HG03565 (cell line): ENCODE measurements around the gene PLXNB3.
A peak's percentile ranks its signal among the peaks of the same experiment; 100 is the strongest.

Experiments used
- ATAC-seq: cut with Tn5 transposase; IDR thresholded peaks from one replicate; pipeline ENCODE4 v1.9.1; 2021; ENCODE audit warnings: mild to moderate bottlenecking, moderate library complexity; ENCODE audit not compliant: unreplicated experiment

Gene PLXNB3

DNA sequence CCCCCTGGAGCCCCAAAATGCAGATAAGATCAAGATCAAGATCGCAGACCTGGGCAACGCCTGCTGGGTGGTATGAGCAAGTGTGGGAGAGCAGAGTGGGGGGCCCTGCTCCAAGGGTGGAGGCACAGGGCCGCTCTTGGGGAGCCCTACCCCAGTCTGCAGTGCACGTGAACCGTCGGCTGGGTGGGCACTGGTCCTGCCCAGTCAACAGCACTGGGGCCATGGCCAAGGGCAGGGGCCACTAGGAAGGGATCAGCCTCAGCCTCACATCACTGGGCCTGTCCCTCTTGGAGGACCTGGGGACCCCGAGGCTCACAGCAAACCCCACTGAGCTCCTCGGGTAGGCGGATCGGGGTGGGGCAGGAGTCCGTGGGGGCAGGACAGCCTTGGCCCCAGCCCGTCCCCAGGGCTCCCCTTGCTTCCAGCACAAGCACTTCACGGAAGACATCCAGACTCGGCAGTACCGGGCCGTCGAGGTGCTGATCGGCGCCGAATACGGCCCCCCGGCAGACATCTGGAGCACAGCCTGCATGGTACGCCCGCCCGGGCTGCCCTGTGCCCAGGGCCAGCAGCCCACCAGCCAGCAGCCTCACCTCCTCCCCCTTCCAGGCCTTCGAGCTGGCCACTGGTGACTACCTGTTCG, 20.4 kb downstream of the PLXNB3 start:
- ATAC-seq: no peak

DNA sequence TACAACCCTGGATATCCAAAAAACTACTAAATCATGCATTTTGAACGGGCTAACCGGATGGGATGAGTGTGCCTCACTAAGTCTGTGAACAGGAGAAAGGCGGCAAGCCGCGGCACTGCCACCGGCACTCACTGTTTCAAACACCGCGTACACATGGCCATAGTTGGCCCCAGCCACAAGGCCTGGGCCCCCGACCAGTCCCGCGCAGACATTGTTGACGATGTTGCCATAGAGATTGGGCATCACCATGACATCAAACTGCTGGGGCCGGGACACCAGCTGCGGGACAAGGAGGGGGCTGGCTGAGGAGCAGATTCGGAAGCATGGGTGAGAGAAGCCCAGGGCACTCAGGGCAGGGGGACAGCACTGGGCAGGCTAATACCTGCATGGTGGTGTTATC, 22.6 kb downstream of the PLXNB3 start:
- no peak for ATAC-seq

DNA sequence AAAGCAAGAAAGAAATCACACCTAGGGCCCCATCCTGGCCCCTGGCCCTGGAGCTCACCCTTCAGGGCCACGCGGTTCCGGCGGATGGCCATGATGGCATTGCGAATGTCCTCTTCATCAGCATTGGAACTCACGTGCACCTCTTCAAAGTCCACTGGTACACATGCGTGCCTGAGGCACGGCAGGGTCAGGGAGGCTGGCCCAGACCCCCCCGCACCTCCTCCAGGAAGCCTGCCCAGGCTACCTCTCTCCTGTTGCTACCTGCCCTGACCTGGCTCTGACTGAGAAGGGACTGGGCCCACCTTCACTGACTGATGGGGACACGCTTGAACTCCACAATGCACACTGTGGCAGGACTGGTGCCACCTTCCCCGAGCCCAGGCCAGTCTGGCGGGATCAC, 25.6 kb downstream of the PLXNB3 start:
- no peak for ATAC-seq

DNA sequence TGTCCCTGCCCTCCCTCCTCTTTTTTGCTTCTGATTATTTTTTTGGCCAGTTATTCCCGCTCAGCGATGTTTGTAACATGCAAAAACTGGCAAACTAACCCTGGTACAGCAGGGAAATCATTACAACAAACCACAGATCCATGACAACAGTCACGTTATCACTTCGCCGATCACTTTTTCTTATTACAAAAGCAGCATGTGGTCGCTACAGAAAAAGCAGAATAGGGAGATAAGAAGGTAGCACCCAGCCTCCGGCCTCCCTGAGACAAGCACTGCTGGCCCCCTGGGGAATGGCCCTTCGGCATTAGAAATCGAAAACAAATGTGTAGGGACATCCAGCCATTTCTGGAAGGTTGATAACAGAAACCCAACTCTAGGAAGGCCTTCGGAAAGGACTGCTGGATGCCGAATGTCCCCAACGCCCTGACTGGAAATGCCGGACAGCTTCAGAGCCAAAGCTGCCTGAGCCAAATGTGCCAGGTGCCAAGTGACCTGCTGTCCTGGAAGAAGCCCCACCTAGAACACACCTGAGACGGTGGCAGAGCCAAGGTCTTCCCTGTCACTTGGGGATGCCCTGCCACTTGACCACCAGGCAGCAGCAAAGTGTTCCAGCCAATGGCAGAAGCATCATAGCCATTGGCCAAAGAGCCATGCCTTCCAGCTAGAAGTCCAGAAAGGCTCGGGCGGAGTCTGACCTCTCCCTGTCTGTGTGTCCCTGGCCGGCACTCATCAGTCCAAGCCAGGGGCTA, 27.2 kb downstream of the PLXNB3 start:
- ATAC-seq: no peak

DNA sequence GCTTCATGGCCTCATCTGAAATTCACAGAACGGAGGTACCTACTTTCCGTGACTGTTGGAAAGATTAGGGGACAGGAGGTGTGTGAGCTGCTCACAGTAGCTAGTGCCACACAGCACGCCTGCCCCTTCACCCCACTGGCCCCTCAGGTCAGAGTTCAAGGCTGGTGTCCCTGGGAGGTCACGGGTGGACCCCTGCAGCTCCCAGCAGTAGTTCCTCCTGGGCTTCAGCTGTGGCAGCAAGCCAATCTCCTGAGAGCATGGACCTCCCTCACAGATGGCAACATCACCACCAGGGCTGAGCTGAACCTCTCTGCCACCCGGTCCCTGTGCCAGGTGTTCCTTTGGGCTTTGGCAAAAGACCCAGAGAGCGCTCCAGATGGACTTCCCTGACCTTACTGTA, 28.3 kb downstream of the PLXNB3 start:
- no peak for ATAC-seq

DNA sequence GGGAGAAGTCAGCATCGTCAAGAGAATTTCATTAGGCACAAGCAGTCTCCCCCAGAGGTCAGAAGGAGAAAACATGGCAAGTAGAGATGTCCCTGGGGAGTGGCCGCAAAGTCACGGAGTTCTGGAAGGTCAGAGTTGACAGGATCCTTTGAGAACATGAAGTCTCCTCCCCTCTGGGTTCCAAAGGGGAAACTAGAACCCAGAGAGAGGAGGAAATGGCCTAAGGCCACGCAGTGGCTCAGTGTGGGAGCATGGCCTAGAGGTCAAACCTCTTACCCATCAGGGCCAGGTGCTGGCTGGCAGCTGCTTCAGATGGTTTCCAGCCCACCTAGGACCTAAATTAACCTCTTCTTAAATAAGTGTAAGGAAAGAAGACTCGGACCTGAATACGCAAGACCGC, 29.2 kb downstream of the PLXNB3 start:
- ATAC-seq: no peak

DNA sequence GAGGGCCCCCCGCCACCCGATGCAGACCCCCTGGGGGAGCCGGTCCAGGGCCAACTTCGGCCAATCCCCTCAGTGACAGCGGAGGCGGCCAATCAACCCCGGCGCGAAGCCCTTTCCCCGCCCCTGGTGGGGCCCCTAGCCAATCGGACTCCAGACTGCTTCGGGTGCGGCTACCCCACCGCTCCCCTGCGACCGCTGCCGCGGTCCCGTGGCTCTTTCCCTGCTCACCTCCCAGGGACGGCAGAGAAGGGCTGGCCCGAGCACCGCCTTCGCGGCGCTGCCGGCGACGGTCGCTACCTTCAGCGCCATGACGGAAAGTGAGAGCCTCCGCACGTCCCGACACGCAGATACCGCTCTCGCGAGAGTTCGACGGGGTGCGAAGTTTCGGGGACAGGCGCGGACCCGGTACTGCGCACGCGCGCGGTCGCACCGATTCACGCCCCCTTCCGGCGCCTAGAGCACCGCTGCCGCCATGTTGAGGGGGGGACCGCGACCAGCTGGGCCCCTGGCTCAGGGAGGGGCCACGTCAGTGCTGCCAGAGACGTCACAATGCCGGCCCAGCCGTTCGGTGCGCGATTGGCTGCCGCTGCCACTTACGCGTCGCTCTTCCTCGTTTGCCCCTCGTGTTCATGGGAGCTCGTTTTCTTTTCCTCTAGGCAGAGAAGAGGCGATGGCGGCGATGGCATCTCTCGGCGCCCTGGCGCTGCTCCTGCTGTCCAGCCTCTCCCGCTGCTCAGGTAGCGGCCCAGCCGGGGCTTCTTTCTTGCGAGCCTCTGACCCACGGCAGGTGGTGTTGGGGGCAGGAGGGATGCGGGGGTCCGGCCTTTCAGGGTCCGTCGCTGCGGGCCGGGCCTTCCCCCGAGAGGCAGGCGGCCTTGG, 30.2 kb downstream of the PLXNB3 start, which contains the start of the genes IDH3G and SSR4:
TSS of gene IDH3G (minus strand) at position 358 of the 879 bp plus-strand sequence. CDS start at position 309, 49 bp downstream.
TSS of gene SSR4 (plus strand) at position 651 of the 879 bp plus-strand sequence. CDS start at position 671, 20 bp downstream.
- peak; percentile 86 for ATAC-seq

DNA sequence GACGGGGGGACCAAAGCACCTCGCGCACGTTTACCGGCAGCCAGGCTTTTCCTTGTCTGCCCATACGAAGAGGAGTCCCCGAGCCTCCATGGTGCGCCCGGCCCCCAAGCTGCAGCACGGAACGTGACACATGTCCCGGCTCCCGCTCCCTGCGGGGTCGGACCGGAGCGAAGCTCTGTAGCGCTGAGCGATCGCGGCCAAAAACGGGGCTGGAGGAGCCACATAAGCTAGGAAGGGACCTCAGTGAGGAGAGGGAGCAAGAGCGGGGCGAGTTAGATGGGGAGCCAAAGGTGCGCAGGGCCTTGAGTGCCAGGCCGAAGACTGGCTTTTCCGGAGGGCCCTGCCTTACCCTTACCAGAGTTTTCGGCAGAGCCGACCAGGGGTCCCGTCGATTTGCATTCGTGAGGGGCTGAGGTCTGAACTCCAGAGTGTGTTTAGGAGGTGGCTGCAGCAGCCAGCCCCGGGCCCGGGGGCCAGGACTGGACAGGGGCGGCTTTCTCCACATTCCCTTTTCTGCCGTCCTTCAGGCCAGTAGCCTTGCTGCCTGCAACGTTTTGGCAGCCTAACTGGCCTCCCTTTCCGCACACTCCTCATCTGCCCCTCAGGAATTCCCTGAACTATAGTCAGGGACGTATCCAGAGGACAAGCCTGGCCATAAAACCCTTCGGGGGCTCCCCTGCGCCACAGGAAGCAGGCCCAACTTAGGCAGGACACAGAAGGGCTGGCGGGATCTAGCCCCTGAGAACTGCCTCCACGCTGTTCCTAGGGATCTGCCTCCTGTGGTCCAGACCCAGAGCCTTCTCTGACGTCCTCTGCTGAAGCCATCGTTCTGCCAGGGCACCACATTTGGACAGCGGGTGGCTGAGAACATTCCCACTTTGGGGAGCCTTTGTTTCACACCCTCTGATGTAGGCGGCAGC, 31.1 kb downstream of the PLXNB3 start:
- ATAC-seq: no peak

DNA sequence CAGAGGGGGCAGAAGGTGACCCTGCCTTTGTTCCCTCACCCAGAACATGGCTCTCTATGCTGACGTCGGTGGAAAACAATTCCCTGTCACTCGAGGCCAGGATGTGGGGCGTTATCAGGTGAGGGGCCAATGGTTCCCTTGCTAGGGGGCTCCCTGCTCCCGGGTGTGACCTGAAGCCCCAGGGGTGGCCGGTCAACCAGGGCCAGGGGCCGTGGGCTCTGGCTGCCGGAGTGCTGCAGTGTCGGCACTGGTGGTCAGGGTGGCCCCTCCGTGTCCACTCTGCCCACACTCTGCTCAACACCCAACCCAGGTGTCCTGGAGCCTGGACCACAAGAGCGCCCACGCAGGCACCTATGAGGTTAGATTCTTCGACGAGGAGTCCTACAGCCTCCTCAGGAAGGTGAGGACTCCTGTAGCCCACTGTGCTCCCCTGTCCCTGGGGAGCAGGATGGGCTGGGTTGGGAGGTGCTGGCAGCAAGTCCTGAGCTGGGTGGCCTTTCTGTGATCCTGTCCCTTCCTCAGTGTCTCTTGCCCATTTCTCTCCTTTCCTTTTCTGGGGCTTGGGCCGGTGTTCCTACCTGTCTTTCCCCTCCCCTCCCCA, 33.5 kb downstream of the PLXNB3 start:
- ATAC-seq: no peak

DNA sequence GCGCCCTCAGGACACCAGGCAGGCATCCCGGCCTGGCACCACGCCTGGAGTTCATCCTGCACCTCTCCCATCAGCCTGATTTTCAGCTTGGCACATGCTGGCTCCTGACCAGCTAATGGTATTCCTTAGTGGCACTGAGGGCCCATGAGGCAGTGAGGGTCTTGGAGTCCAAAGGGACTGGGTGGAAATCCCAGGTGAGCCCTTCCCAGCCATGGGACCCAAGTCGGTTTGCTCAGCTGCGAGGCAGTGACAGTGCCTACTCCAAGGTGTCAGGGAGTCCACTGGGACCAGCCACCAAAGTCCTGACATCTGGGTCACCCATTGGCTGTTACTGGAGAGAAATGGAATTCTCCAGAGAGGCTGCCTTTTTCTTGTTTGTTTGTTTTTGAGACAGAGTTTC, 35.3 kb downstream of the PLXNB3 start:
- ATAC-seq: no peak

DNA sequence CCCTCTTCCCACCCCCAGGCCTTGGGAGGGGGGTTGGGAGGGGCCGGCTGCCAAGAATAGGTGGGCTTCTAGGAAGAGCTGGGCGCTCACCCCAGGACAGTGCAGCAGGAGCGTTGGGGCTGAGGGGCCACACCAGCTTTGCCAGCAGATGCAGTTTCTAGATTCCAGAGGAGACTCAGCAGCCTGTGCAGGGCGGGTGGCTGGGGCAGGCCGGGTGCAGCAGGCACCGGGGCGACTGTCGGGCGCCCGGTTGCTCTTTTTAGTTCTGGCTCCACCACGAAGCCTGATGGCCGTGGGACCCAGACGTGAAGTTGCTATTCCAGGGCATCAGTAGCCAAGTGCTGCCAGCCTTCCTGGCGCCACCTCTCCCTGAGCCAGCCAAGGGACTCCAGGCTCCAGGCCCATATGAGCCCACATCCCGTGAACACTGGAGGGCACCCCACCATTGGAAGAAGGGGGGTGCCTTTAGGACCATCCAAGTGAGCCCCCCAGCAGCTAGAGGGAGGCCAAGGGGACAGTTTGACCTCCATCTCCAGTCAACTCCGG, 36.2 kb downstream of the PLXNB3 start:
- no peak for ATAC-seq

DNA sequence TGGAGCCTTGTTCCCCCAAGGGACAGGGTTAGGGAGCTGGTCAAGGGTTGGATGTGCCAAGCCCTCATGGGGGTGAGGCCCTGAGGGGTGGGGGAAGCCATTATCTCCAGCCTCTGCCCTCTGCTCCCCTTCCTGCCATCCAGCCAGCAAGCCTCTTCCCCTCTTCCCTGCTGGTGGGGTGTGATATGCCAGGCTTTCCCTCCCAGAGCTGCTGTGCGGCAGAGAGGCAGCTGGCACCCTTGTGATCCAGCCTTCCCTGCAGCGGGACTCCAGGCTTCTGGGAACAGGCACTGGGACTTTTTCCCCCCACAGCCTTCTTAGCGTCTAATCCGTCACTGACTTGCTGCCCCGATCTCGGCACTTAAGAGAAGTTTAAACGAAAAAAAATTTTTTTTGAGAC, 36.7 kb downstream of the PLXNB3 start:
- ATAC-seq: no peak

DNA sequence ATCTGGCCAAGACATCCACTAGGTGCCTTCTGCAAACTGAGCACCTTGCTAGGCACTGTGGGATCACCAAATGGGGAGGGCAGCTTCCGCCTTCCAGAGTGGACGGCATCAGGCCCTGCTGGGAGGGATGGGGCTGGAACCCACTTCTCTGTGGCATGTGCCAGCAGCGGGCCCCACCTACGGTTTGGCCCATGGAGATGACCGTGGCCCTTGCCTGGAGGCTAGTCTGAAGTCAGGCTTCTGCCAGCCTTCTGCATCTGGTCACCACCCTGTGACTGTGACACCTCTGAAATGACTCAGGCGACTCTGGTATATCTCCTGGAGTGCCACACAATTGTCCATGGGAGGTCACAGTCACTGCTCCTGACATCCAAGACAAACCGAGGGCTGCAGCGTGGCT, 37.6 kb downstream of the PLXNB3 start:
- no peak for ATAC-seq

DNA sequence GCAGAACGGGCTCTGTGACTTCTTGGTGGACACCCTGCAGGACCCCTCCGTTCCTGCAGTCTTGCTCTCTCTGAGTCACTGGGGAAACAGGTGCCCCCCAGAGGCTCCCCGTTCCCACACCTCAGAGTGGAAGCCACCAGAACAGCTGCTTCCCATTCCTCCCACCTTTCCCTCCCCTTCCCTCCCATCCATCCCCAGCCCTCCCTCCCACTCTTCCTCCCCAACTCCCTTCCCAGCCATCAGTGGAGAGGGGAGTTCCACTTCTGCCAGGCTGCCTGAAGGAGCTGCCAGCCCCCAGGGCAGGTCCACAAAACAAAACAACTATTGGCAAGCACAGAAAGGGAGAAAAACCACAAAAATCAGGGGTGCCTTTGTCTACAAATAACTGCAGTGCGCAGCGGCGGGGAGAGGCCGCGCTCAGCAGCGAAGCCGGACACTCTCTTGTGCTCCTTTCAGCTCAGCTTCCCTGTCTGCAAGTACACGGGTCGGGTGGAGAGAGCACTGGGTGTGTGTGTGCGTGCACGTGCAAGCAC, 38.5 kb downstream of the PLXNB3 start:
- ATAC-seq: no peak

DNA sequence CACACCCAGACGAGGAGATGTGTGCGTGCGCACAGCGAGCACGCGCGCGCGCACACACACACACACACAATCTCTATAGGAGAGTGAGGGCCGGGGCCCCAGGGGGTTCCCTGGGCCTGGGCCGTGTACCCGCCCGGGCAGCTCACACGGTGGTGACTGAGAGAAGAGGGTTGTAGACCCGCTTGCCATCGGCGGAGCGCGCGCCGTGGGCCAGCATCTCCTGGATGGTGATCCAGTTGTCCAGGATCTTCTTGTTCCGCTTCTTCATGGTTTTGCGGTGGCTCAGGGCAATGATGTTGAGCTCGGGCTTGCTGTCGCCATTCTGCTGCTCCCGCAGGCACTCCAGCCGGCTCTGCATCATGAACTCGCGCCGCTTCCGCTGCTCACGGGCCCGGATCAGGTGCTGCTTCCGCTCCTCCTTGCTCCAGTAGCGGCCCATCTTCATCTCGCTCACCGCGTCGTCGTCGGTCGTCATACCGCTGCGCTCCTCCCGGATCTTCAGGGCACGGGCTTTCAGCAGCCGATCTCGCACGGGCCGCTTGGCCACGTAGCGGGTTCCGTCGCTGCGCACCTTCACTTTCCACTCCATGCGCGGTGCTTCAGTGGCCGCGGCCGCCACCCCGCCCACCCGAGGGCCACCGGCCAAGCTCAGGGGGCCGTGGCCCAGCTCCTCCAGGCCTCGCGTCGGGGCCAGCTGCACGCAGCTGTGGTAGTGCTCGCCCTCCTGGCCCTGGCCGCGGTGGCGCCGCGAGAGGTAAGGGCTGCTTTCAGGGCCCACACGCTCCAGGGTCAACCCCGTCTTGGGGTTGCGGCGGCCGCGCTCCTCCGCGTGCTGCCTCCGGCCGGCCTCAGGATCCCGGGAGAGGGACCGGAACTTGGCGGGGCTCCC, 39.4 kb downstream of the PLXNB3 start:
- no peak for ATAC-seq

DNA sequence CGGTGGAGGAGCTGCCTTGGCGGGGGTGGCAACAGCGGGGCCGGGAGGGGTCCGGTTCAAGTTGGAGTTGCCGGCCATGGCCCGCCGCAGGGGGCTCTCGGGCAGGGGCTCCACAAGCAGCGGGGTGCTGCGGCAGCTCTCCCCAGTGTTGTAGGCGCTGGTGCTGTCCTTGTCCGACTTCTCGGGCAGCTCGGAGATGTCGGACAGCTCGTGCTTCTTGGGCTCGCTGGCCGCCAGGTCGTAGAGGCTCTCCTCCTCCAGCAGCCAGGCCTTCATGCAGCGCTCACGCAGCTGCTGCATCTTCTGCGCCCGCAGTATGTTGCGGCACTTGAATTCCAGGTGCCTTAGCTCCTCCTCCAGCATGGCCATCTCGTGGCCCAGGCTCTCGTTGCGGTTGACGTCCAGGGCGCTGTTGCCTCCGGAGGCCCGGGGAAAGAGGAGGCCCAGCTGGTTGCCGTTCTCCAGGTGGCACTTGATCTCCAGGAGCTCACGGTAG, 40.1 kb downstream of the PLXNB3 start:
- no peak for ATAC-seq

DNA sequence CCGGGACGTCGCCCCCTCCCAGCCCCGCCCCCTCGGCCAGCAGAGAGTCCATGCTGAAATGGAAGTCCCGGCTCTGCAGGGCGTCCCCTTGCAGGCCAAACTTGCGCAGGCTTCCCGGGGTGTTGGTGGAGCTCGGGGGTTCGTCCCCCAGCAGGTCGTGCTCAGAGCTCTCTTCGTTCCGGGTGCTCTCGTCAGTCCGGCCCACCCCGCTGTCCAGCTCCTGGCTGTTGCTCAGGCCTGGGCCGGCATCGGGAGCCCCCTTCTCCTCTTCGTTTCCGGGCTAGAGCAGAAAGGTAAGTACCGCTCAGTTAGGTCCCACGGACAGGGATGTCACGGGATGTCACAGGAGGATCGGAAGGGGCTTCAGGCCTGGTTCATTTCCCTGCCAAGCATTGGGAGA, 40.6 kb downstream of the PLXNB3 start:
- no peak for ATAC-seq

DNA sequence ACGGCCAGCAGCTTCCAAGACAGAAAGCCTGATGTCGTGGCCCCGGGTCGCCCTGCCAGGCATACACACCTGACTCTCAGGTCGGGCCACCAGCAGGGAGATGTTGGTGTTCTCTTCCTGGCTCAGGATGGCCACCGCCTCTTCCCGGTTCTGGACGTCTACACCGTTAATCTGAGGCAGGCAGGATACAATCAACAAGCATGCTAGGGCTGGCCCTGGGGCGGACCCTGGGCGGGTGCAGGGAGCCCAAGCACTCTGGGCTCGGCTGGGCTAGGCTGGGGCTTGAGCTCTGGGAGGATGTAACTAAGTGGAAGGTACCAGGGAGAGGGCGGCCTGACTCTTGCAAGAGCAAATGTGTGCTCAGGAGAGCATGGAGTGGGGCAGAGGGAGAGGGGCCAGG, 41.4 kb downstream of the PLXNB3 start:
- no peak for ATAC-seq
